ENCODE results near the gene BSND. TPM values are rescaled to one million over a fixed set of nuclear protein-coding genes. Genes with fewer than 3 reads are reported as not detected.

The BSND gene
- polyA plus RNA-seq, 1 of the 3 experiments (the other 2 are of a cell fraction) = not detected

- TF ChIP-seq REST (IDR thresholded peaks at IDR 0.05; ENCODE audit: low read depth, low read length) (no peak), RXRA (IDR thresholded peaks at IDR 0.05; ENCODE audit: borderline replicate concordance, low read depth) (no peak), FOSL2 (IDR thresholded peaks at IDR 0.05; ENCODE audit: borderline replicate concordance, low read depth) (no peak), PBX3 (IDR thresholded peaks at IDR 0.05) (no peak), YY1 (IDR thresholded peaks at IDR 0.05; ENCODE audit: low read depth) (no peak), MAX (IDR thresholded peaks at IDR 0.05; ENCODE audit: low read depth) (no peak)
Measured at GRCh38 chr1:54991939-54992338, 6.8 kb upstream of the BSND start (continued).

- Histone ChIP-seq H3K4me2 (no peak overlapping the region), H3K27ac (ENCODE audit: low read depth in 2 of 2, low read length in 1 of 2) (no peak overlapping the region), H3K27me3 (ENCODE audit: insufficient read depth) (no peaks in the 10 kb centered on the region), H3K4me3 (ENCODE audit: low read depth in 2 of 2, low read length in 1 of 2) (no peak overlapping the region), H3K79me2 (ENCODE audit: insufficient read depth) (no peaks in the 10 kb centered on the region), H3K36me3 (replicated peaks in 1 of 2; ENCODE audit: control insufficient read depth in 1 of 2, insufficient read depth in 2 of 2, low read length in 1 of 2) (no peaks in the 10 kb centered on the region), H2AFZ (ENCODE audit: low read depth) (no peak overlapping the region), H3K9ac (no peak overlapping the region), H4K20me1 (ENCODE audit: insufficient read depth) (no peaks in the 10 kb centered on the region), H3K4me1 (ENCODE audit: control insufficient read depth in 1 of 2, insufficient read depth in 2 of 2, low read depth in 1 of 2, low read length in 1 of 2) (peaks cover 0 to 8% of the 10 kb centered on the region in 2 experiments; a peak in 1 of 4 replicates), H3K9me3 (no peaks in the 10 kb centered on the region), H3K9me2 (no peaks in the 10 kb centered on the region), H3F3A (replicated peaks; ENCODE audit: insufficient read depth) (no peaks in the 10 kb centered on the region)
- no peak for TF ChIP-seq FOXJ3 (CRISPR knock-in tag; IDR thresholded peaks at IDR 0.05)
- TF ChIP-seq MEF2A (IDR thresholded peaks at IDR 0.05; ENCODE audit: borderline replicate concordance, low read depth) = no peak
- TF ChIP-seq RAD21 (IDR thresholded peaks at IDR 0.05; ENCODE audit: low read length) = no peak
- no peak for TF ChIP-seq NFIC (IDR thresholded peaks at IDR 0.05; ENCODE audit: borderline replicate concordance)
- no peak for TF ChIP-seq USF1 (IDR thresholded peaks at IDR 0.05; ENCODE audit: borderline replicate concordance, low read depth)
- TF ChIP-seq EZH2phosphoT487 (IDR thresholded peaks at IDR 0.05; ENCODE audit: borderline replicate concordance, low read depth) = no peak
- no peak for TF ChIP-seq TAF1 (IDR thresholded peaks at IDR 0.05; ENCODE audit: borderline replicate concordance, low read depth, low read length)
- no peak for TF ChIP-seq GATA2 (CRISPR knock-in tag; IDR thresholded peaks at IDR 0.05)
- no peak for TF ChIP-seq SIN3A (IDR thresholded peaks at IDR 0.05; ENCODE audit: borderline replicate concordance, low read depth, low read length)
- TF ChIP-seq PBX3 (IDR thresholded peaks at IDR 0.05) = no peak
- no peak for TF ChIP-seq RXRA (IDR thresholded peaks at IDR 0.05; ENCODE audit: borderline replicate concordance, low read depth)
- no peak for TF ChIP-seq USF2 (IDR thresholded peaks at IDR 0.05; ENCODE audit: borderline replicate concordance, low read depth, low read length)
- WGBS (ENCODE audit: low lambda C conversion rate) = 76% methylated on average over 3 of the region's 6 CpGs
- CTCF ChIA-PET = interaction anchor here (0.7 to 11.0 kb wide), 5 partner anchors 15 to 49 kb away, joined by 3 to 123 read pairs (median 7); no protein-coding TSS in a partner anchor
- POLR2A ChIA-PET = interaction anchor here (0.6 kb wide), 1 partner anchor 45 kb away, joined by 3 read pairs; no protein-coding TSS in a partner anchor
- no peak for DNase-seq
Measured at GRCh38 chr1:54993140-54993539, 5.6 kb upstream of the BSND start.
